Hepatocyte (in vitro differentiated cells): Measurements from ENCODE around the gene CHCHD5. TPM values are rescaled to one million over a fixed set of nuclear protein-coding genes. Genes with fewer than 3 reads are reported as not detected.

ENCODE experiments used
- DNase-seq: peaks from one replicate; pipeline ENCODE4 v3.0.0-alpha.2; 2016; ENCODE audit warnings: low spot score
- H2AFZ ChIP-seq: fragments of 200-600 bp; sonication (generic); 2 replicates; pipeline ENCODE4 v1.6.0; 2016; ENCODE audit warnings: antibody characterized with exemption, mild to moderate bottlenecking
- H3K27ac ChIP-seq: fragments of 200-600 bp; sonication (generic); 2 replicates; pipeline ENCODE4 v1.5.1; 2016; ENCODE audit warnings: mild to moderate bottlenecking
- H3K27me3 ChIP-seq: fragments of 200-600 bp; sonication (generic); 2 replicates; pipeline ENCODE4 v1.6.1; 2016
- H3K36me3 ChIP-seq: fragments of 200-600 bp; sonication (generic); replicated peaks from 2 replicates; pipeline ENCODE4 v1.5.1; 2016; ENCODE audit warnings: low read depth; ENCODE audit not compliant: insufficient read depth
- H3K4me1 ChIP-seq: fragments of 200-600 bp; sonication (generic); 2 replicates; pipeline ENCODE4 v1.5.1; 2016; ENCODE audit warnings: mild to moderate bottlenecking, moderate library complexity; ENCODE audit not compliant: insufficient read depth
- H3K4me2 ChIP-seq: fragments of 200-600 bp; sonication (generic); 2 replicates; pipeline ENCODE4 v1.6.0; 2016
- H3K4me3 ChIP-seq: fragments of 200-600 bp; sonication (generic); 2 replicates; pipeline ENCODE4 v1.5.1; 2016; ENCODE audit warnings: mild to moderate bottlenecking
- H3K79me2 ChIP-seq: fragments of 200-600 bp; sonication (generic); 2 replicates; pipeline ENCODE4 v1.6.0; 2017; ENCODE audit warnings: mild to moderate bottlenecking
- H3K9me2 ChIP-seq: fragments of 200-600 bp; sonication (generic); replicated peaks from 2 replicates; pipeline ENCODE4 v1.6.0; 2017; ENCODE audit warnings: mild to moderate bottlenecking; ENCODE audit not compliant: insufficient read depth
- H3K9me3 ChIP-seq: fragments of 200-600 bp; sonication (generic); 2 replicates; pipeline ENCODE4 v1.5.1; 2016; ENCODE audit warnings: low read depth, mild to moderate bottlenecking
- H4K20me1 ChIP-seq: fragments of 200-600 bp; sonication (generic); 2 replicates; pipeline ENCODE4 v1.6.0; 2016; ENCODE audit warnings: mild to moderate bottlenecking; ENCODE audit not compliant: insufficient read depth, poor library complexity, severe bottlenecking
- CTCF ChIP-seq: fragments of 200-600 bp; sonication (generic); IDR thresholded peaks from 2 replicates; pipeline ENCODE4 v1.5.1; 2016; ENCODE audit warnings: antibody characterized with exemption, mild to moderate bottlenecking; ENCODE audit not compliant: poor library complexity
- EZH2 ChIP-seq: fragments of 200-600 bp; sonication (generic); IDR thresholded peaks from 2 replicates; pipeline ENCODE4 v1.6.1; 2016; ENCODE audit warnings: antibody characterized with exemption, mild to moderate bottlenecking, borderline replicate concordance
- EZH2phosphoT487 ChIP-seq: fragments of 200-600 bp; sonication (generic); IDR thresholded peaks from one replicate; pipeline ENCODE4 v1.6.1; 2018; ENCODE audit warnings: antibody characterized with exemption, mild to moderate bottlenecking, low read depth, moderate library complexity; ENCODE audit not compliant: unreplicated experiment, severe bottlenecking
- WGBS: methylation state at CpG from one replicate; pipeline ENCODE4 v1.1.6; 2016; ENCODE audit warnings: low lambda C conversion rate; ENCODE audit errors: missing lambda C conversion rate; 5-methylcytosine and 5-hydroxymethylcytosine counted together
- polyA plus RNA-seq: library from polyadenylated mRNA; unstranded; fragments of >200 nt; fragmentation: Nextera tagmentation; extraction: Ambion mirVana; gene quantifications from 2 replicates; pipeline ENCODE4 v1.2.1, GENCODE V29; 2016
- total RNA-seq: library from RNA; depleted of rRNA; stranded (reverse); fragments of >200 nt; gene quantifications from 2 replicates; pipeline ENCODE4 v1.2.3, GENCODE V29; 2014

Gene CHCHD5
- total and polyA plus RNA-seq, 2 experiments from 2014 or later, result 19.1 to 67.3 TPM

DNA sequence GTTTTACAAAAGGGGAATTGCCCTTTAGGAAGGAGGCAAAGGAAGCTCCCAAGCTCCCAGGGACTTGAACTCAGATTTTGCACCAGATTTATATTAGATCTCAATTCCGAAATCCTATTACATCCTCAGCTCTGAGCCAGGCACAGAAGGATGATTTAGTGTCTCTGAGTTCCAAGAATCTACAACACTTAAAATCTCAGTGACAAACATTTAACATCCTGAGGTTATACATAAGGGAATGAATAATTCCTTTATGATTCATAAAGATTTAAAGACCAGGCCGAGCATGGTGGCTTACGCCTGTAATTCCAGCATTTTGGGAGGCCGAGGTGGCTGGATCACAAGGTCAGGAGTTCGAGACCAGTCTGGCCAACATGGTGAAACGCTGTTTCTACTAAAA is 44.8 kb downstream of the CHCHD5 start:
- Histone ChIP-seq H3K27ac (no peak overlapping the region), H3K9me2 (no peaks in the 10 kb centered on the region), H3K4me1 (peaks cover 21% of the 10 kb centered on the region), H3K36me3 (no peaks in the 10 kb centered on the region), H3K4me2 (no peak overlapping the region), H3K4me3 (no peak overlapping the region), H3K9me3 (no peaks in the 10 kb centered on the region), H3K27me3 (no peaks in the 10 kb centered on the region), H2AFZ (no peak overlapping the region), H3K79me2 (no peaks in the 10 kb centered on the region), H4K20me1 (no peaks in the 10 kb centered on the region)
- 96% methylated on average over 6 of the region's 6 CpGs for WGBS
- TF ChIP-seq EZH2phosphoT487 (no peak), CTCF (no peak), EZH2 (no peak)
- no peak for DNase-seq

GRCh38 chr2:112629823-112630222 is 45.4 kb downstream of the CHCHD5 start:
- H3K27me3 ChIP-seq, result no peaks in the 10 kb centered on the region
- H3K4me1 ChIP-seq, result peaks cover 21% of the 10 kb centered on the region
- 82% methylated on average over 8 of the region's 8 CpGs for WGBS
- no peaks in the 10 kb centered on the region for H3K36me3 ChIP-seq
- H4K20me1 ChIP-seq, result no peaks in the 10 kb centered on the region
- no peak overlapping the region for H3K4me3 ChIP-seq
- H2AFZ ChIP-seq, result no peak overlapping the region
- no peak overlapping the region for H3K4me2 ChIP-seq
- H3K79me2 ChIP-seq, result no peaks in the 10 kb centered on the region
- H3K9me2 ChIP-seq, result no peaks in the 10 kb centered on the region
- no peaks in the 10 kb centered on the region for H3K9me3 ChIP-seq
- TF ChIP-seq CTCF (no peak), EZH2 (no peak), EZH2phosphoT487 (no peak)
- DNase-seq, result no peak
- no peak overlapping the region for H3K27ac ChIP-seq

- H3K4me1 ChIP-seq, result peaks cover 21% of the 10 kb centered on the region
- no peaks in the 10 kb centered on the region for H3K79me2 ChIP-seq
- no peak overlapping the region for H3K27ac ChIP-seq
- no peaks in the 10 kb centered on the region for H3K9me2 ChIP-seq
- H3K9me3 ChIP-seq, result no peaks in the 10 kb centered on the region
- no peak overlapping the region for H3K4me2 ChIP-seq
- 60% methylated on average over 4 of the region's 4 CpGs for WGBS
- H3K4me3 ChIP-seq, result no peak overlapping the region
- no peak for TF ChIP-seq EZH2phosphoT487
- no peak for TF ChIP-seq CTCF
- TF ChIP-seq EZH2, result no peak
- no peak overlapping the region for H2AFZ ChIP-seq
- DNase-seq, result no peak
- H3K36me3 ChIP-seq, result no peaks in the 10 kb centered on the region
- H3K27me3 ChIP-seq, result no peaks in the 10 kb centered on the region
- no peaks in the 10 kb centered on the region for H4K20me1 ChIP-seq
These were observed 45.9 kb downstream of the CHCHD5 start for GRCh38 chr2:112630268-112630667.

- H3K27ac ChIP-seq, result peak overlapping the region; percentile 55
- H3K9me2 ChIP-seq, result no peaks in the 10 kb centered on the region
- no peak overlapping the region for H3K4me2 ChIP-seq
- no peak overlapping the region for H2AFZ ChIP-seq
- 81% methylated on average over 5 of the region's 5 CpGs for WGBS
- peaks cover 11% of the 10 kb centered on the region for H3K4me1 ChIP-seq
- no peak overlapping the region for H3K4me3 ChIP-seq
- no peaks in the 10 kb centered on the region for H3K9me3 ChIP-seq
- no peak for DNase-seq
- no peaks in the 10 kb centered on the region for H4K20me1 ChIP-seq
- H3K36me3 ChIP-seq, result no peaks in the 10 kb centered on the region
- no peak for TF ChIP-seq EZH2phosphoT487
- no peak for TF ChIP-seq EZH2
- TF ChIP-seq CTCF, result no peak
- H3K79me2 ChIP-seq, result no peaks in the 10 kb centered on the region
- H3K27me3 ChIP-seq, result no peaks in the 10 kb centered on the region
These were observed 49.3 kb downstream of the CHCHD5 start for GRCh38 chr2:112633708-112634107.
